ENCODE results near the gene CYP27B1. TPM values are rescaled to one million over a fixed set of nuclear protein-coding genes. Genes with fewer than 3 reads are reported as not detected.

CYP27B1 gene
- total and polyA plus RNA-seq, 9 of the 15 experiments (the other 6 are each of a cell fraction or from before 2014, with no cell fraction given): 0.18 to 4.2 (median 1.8) TPM

GRCh38 chr12:57744194-57744776 lies 22.6 kb downstream of the CYP27B1 start (continued):
- peak; percentile 74; the same call in 1 of the 2 replicates for TF ChIP-seq ZNF766 (CRISPR knock-in tag; conservative IDR thresholded peaks at IDR 0.05)
- peak; percentile 47; the same call in 1 of the 2 replicates for TF ChIP-seq CREB3L1 (IDR thresholded peaks at IDR 0.05; ENCODE audit: borderline replicate concordance, low read depth)
- 0 out of 2 replicates have a peak, but pooled peaks have one; percentile 48 for TF ChIP-seq ZNF175 (CRISPR knock-in tag; IDR thresholded peaks at IDR 0.05; ENCODE audit: low read depth)
- TF ChIP-seq RB1 (IDR thresholded peaks at IDR 0.05; ENCODE audit: low read depth): peak; percentile 41; the same call in 1 of the 2 replicates
- TF ChIP-seq DACH1 (IDR thresholded peaks at IDR 0.05; ENCODE audit: partially characterized antibody): peak; percentile 8
- TF ChIP-seq KDM1A (IDR thresholded peaks at IDR 0.05): peak in 1 of 2 experiments; percentile 23; a peak in 2 of 4 replicates
- TF ChIP-seq CBFA2T3 (IDR thresholded peaks at IDR 0.05): no peak
- TF ChIP-seq RBM22 (IDR thresholded peaks at IDR 0.05; ENCODE audit: low read depth, low read length, poor library complexity, severe bottlenecking): peak; percentile 49
- peak; percentile 24; the same call in 1 of the 2 replicates for TF ChIP-seq GABPB1 (CRISPR knock-in tag; IDR thresholded peaks at IDR 0.05)
- no peak for TF ChIP-seq RBM34 (IDR thresholded peaks at IDR 0.05; ENCODE audit: borderline replicate concordance, insufficient read depth, low read length)
- TF ChIP-seq E2F8 (IDR thresholded peaks at IDR 0.05; ENCODE audit: low read depth, partially characterized antibody): peak; percentile 43
- TF ChIP-seq RCOR1 (IDR thresholded peaks at IDR 0.05; ENCODE audit: borderline replicate concordance in 1 of 2, low read depth in 2 of 2, low read length in 2 of 2): peak in 1 of 2 experiments; percentile 82; a peak in 2 of 4 replicates
- peak; percentile 95 for TF ChIP-seq NBN (IDR thresholded peaks at IDR 0.05; ENCODE audit: low read depth)
- TF ChIP-seq ATF1 (CRISPR knock-in tag; IDR thresholded peaks at IDR 0.05): peak; percentile 89
- TF ChIP-seq ATF1 (tag; IDR thresholded peaks at IDR 0.05): peak; percentile 99
- TF ChIP-seq CREB1 (IDR thresholded peaks at IDR 0.05): peak; percentile 99
- TF ChIP-seq CREB1 (CRISPR knock-in tag; IDR thresholded peaks at IDR 0.05): peak; percentile 97
- no peak for TF ChIP-seq SNIP1 (IDR thresholded peaks at IDR 0.05; ENCODE audit: low read depth)
- TF ChIP-seq KLF13 (tag; IDR thresholded peaks at IDR 0.05; ENCODE audit: borderline replicate concordance, low read depth): 0 out of 2 replicates have a peak, but pooled peaks have one; percentile 41
- 0 out of 2 replicates have a peak, but pooled peaks have one; percentile 29 for TF ChIP-seq ZFP91 (CRISPR knock-in tag; IDR thresholded peaks at IDR 0.05)
- TF ChIP-seq MED1 (CRISPR knock-in tag; IDR thresholded peaks at IDR 0.05; ENCODE audit: borderline replicate concordance): no peak
- no peak for TF ChIP-seq SMC3 (conservative IDR thresholded peaks at IDR 0.05; ENCODE audit: insufficient read depth, low read depth, low read length)
- peak; percentile 93 for TF ChIP-seq KHSRP (IDR thresholded peaks at IDR 0.05)
